ENCODE measurements around the gene WSCD2.

GRCh38 chr12:108295641-108296040, 166.6 kb downstream of the WSCD2 start:
- TF ChIP-seq, protein P1, sequence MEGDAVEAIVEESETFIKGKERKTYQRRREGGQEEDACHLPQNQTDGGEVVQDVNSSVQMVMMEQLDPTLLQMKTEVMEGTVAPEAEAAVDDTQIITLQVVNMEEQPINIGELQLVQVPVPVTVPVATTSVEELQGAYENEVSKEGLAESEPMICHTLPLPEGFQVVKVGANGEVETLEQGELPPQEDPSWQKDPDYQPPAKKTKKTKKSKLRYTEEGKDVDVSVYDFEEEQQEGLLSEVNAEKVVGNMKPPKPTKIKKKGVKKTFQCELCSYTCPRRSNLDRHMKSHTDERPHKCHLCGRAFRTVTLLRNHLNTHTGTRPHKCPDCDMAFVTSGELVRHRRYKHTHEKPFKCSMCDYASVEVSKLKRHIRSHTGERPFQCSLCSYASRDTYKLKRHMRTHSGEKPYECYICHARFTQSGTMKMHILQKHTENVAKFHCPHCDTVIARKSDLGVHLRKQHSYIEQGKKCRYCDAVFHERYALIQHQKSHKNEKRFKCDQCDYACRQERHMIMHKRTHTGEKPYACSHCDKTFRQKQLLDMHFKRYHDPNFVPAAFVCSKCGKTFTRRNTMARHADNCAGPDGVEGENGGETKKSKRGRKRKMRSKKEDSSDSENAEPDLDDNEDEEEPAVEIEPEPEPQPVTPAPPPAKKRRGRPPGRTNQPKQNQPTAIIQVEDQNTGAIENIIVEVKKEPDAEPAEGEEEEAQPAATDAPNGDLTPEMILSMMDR (IDR thresholded peaks at IDR 0.05), result no peak
- TF ChIP-seq POLR2A (IDR thresholded peaks at IDR 0.05), result no peak

Data from stomach (tissue), 4 donors.